Gastrocnemius medialis (tissue), 4 donors: Measurements from ENCODE around the gene DAD1. TPM values are rescaled to one million over a fixed set of nuclear protein-coding genes. Genes with fewer than 3 reads are reported as not detected.

Experiments used
- ATAC-seq, 2 donors: fragments of 150-250 bp; one replicate each; pipeline ENCODE4 v1.9.1; 2016
- DNase-seq, 2 donors: peaks; one replicate each; pipeline ENCODE4 v3.0.0-alpha.2; 2019
- H3K27ac ChIP-seq, 4 donors: fragments of 200-600 bp; sonication (generic); 1 replicate in 1 of 4; 2 replicates in 3 of 4; pipeline ENCODE4 v1.5.1; 2016 to 2018; ENCODE audit warnings: mild to moderate bottlenecking in 2 of 4, moderate library complexity in 1 of 4
- H3K27me3 ChIP-seq, 3 donors: fragments of 200-600 bp; sonication (generic) in 2 of 3; 1 replicate in 1 of 3; 2 replicates in 2 of 3; pipeline versions ENCODE4 v1.5.1 to v1.6.0; 2016 to 2019; ENCODE audit warnings: mild to moderate bottlenecking in 1 of 3, moderate library complexity in 1 of 3
- H3K36me3 ChIP-seq, 2 donors: fragments of 200-600 bp; sonication (generic) in 1 of 2; one replicate each; pipeline ENCODE4 v1.5.1; 2017 to 2018
- H3K4me1 ChIP-seq, 2 donors: fragments of 200-600 bp; sonication (generic) in 1 of 2; one replicate each; pipeline ENCODE4 v1.5.1; 2016 to 2017; ENCODE audit warnings: mild to moderate bottlenecking in 2 of 2
- H3K4me3 ChIP-seq, 4 donors: fragments of 200-600 bp; sonication (generic) in 3 of 4; 1 replicate in 1 of 4; 2 replicates in 3 of 4; pipeline ENCODE4 v1.5.1; 2016 to 2019; ENCODE audit warnings: mild to moderate bottlenecking in 2 of 4
- H3K9me3 ChIP-seq, 3 donors: fragments of 200-600 bp; sonication (generic) in 2 of 3; 1 replicate in 1 of 3; 2 replicates in 2 of 3; pipeline ENCODE4 v1.5.1; 2016 to 2019
- CTCF ChIP-seq, 5 experiments: fragments of 450-650 bp in 3 of 5; fragments of 200-600 bp in 2 of 5; sonication (generic) in 2 of 5; IDR thresholded peaks in 4 of 5; conservative IDR thresholded peaks in 1 of 5; 1 replicate in 4 of 5; 2 replicates in 1 of 5; pipeline ENCODE4 v1.5.1; 2016 to 2019; ENCODE audit warnings: antibody characterized with exemption in 5 of 5, mild to moderate bottlenecking in 3 of 5, moderate library complexity in 3 of 5
- POLR2A ChIP-seq, 2 donors: fragments of 450-650 bp; IDR thresholded peaks; one replicate each; pipeline ENCODE4 v1.6.1; 2017; ENCODE audit warnings: antibody characterized with exemption in 2 of 2, mild to moderate bottlenecking in 2 of 2, moderate library complexity in 2 of 2
- in situ Hi-C, 4 donors: fragments of 200-750 bp; cut with MboI; loops; one replicate each; pipeline versions ENCODE4 v1.15.0 to v1.8.0; 2017; ENCODE audit warnings: low sequenced_read_pairs in 4 of 4
- intact Hi-C: fragments of 100-400 bp; cut with DNase I; formaldehyde crosslinking; loops from one replicate; pipeline ENCODE4 v1.15.1; 2023; ENCODE audit warnings: low total_unique reads
- total RNA-seq, 4 donors: library from RNA; depleted of rRNA; stranded (reverse); fragments of >200 nt; gene quantifications; one replicate each; pipeline versions ENCODE4 v1.1.0 to v1.2.3, GENCODE V29; 2016

The DAD1 gene
- total RNA-seq, 4 donors from 2014 or later: 155 to 257 (median 209) TPM

GRCh38 chr14:22521449-22522239 is 67.4 kb downstream of the DAD1 start:
- in situ Hi-C loops: no loop called here
- Histone ChIP-seq H3K27ac (no peak overlapping the region), H3K27me3 (no peaks in the 10 kb centered on the region), H3K36me3 (no peaks in the 10 kb centered on the region), H3K4me3 (no peak overlapping the region), H3K4me1 (no peaks in the 10 kb centered on the region), H3K9me3 (no peaks in the 10 kb centered on the region)
- TF ChIP-seq CTCF (IDR thresholded peaks at IDR 0.05 in 4 of 5, conservative IDR thresholded peaks at IDR 0.05 in 1 of 5) (no peak), POLR2A (IDR thresholded peaks at IDR 0.05) (no peak)
- intact Hi-C loops: no loop called here
- ATAC-seq (no peak), DNase-seq (no peak)

DNA sequence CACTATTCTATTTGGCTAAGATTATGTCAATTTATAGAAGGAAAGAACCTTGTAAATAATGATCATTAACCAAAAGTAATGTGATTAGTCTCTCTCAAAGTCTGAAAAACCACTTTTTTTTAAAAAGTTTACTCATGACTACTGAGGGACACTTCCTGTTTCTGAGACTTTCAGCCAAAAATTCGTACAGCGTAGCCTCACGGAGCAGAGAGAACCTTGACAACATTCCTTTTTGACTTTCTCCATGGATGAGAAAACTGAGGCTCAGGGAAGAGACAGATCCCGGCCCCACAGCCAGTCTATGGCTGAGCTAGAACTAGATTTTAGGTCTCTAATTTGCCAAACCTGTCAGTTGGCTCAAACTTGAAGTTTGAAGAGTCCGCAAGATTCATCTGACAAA is 68.2 kb downstream of the DAD1 start:
- H3K9me3 ChIP-seq: no peaks in the 10 kb centered on the region
- H3K27me3 ChIP-seq: no peaks in the 10 kb centered on the region
- intact Hi-C loops (no loop called here), in situ Hi-C loops (no loop called here)
- H3K4me1 ChIP-seq: no peaks in the 10 kb centered on the region
- no peak overlapping the region for H3K4me3 ChIP-seq
- H3K27ac ChIP-seq: peak overlapping the region in 1 of 4 donors; percentile 7
- ATAC-seq (no peak), DNase-seq (no peak)
- TF ChIP-seq CTCF (IDR thresholded peaks at IDR 0.05 in 4 of 5, conservative IDR thresholded peaks at IDR 0.05 in 1 of 5) (no peak), POLR2A (IDR thresholded peaks at IDR 0.05) (no peak)
- H3K36me3 ChIP-seq: no peaks in the 10 kb centered on the region

GRCh38 chr14:22519877-22520685 is 68.9 kb downstream of the DAD1 start:
- H3K27ac ChIP-seq: no peak overlapping the region
- H3K4me1 ChIP-seq: peaks cover 0 to 1% of the 10 kb centered on the region in 2 donors
- no peaks in the 10 kb centered on the region for H3K9me3 ChIP-seq
- H3K4me3 ChIP-seq: no peak overlapping the region
- in situ Hi-C loops: no loop called here
- DNase-seq (no peak), ATAC-seq (no peak)
- no peaks in the 10 kb centered on the region for H3K27me3 ChIP-seq
- TF ChIP-seq CTCF (IDR thresholded peaks at IDR 0.05 in 4 of 5, conservative IDR thresholded peaks at IDR 0.05 in 1 of 5) (no peak), POLR2A (IDR thresholded peaks at IDR 0.05) (no peak)
- no peaks in the 10 kb centered on the region for H3K36me3 ChIP-seq
- intact Hi-C loops: no loop called here

DNA sequence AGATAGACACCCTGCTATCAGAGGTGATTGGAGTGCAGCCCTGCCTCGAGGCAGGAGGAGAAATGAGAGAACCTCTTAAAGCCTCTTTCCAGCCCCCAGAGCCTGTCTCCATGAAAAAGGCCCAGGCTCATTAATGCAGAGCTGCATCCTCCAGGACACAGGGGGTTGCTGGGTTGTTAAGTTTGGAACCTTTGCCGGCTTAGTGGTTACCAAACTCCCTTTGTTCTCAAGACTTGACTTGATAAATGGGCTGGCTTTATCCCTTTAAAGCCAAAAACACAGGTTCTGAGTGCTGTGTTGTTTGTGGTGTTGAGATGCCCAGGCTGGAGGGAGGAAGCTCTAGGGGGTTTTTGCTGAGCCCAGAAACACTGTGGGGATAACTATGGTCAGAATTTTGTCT is 71.0 kb downstream of the DAD1 start:
- Histone ChIP-seq H3K4me1 (peaks cover 10% of the 10 kb centered on the region in 2 donors), H3K9me3 (no peaks in the 10 kb centered on the region), H3K4me3 (no peak overlapping the region), H3K27ac (no peak overlapping the region), H3K36me3 (no peaks in the 10 kb centered on the region), H3K27me3 (no peaks in the 10 kb centered on the region)
- no peak for TF ChIP-seq POLR2A (IDR thresholded peaks at IDR 0.05)
- TF ChIP-seq CTCF (IDR thresholded peaks at IDR 0.05 in 4 of 5, conservative IDR thresholded peaks at IDR 0.05 in 1 of 5): no peak
- ATAC-seq (no peak), DNase-seq (no peak)
- intact Hi-C loops: no loop called here
- in situ Hi-C loops: no loop called here
